ENCODE data around the gene CYTH1.

Gene CYTH1

GRCh38 chr17:78645421-78646295, 136.4 kb downstream of the CYTH1 start:
- peak; percentile 55 for DNase-seq (ENCODE audit: low spot score)

GRCh38 chr17:78644931-78645351, 137.1 kb downstream of the CYTH1 start:
- no peak for DNase-seq (ENCODE audit: low spot score)

GRCh38 chr17:78644224-78644623, 137.8 kb downstream of the CYTH1 start:
- no peak for DNase-seq (ENCODE audit: low spot score)

GRCh38 chr17:78643326-78643725, 138.7 kb downstream of the CYTH1 start:
- no peak for DNase-seq (ENCODE audit: low spot score)

- DNase-seq (ENCODE audit: low spot score), result no peak
Observed at GRCh38 chr17:78642707-78643106, 139.4 kb downstream of the CYTH1 start.

- no peak for DNase-seq (ENCODE audit: low spot score)
Observed at GRCh38 chr17:78641666-78642065, 140.4 kb downstream of the CYTH1 start.

- DNase-seq (ENCODE audit: low spot score), result no peak
Observed at GRCh38 chr17:78641243-78641642, 140.8 kb downstream of the CYTH1 start.

GRCh38 chr17:78640700-78641099, 141.4 kb downstream of the CYTH1 start:
- DNase-seq (ENCODE audit: low spot score), result no peak

GRCh38 chr17:78637643-78638420, 144.2 kb downstream of the CYTH1 start:
- DNase-seq (ENCODE audit: low spot score), result no peak

- no peak for DNase-seq (ENCODE audit: low spot score)
Observed at GRCh38 chr17:78637146-78637545, 144.9 kb downstream of the CYTH1 start.

- no peak for DNase-seq (ENCODE audit: low spot score)
Observed at GRCh38 chr17:78634154-78634553, 147.9 kb downstream of the CYTH1 start.

GRCh38 chr17:78629436-78629995, 152.6 kb downstream of the CYTH1 start:
- DNase-seq (ENCODE audit: low spot score), result no peak

- no peak for DNase-seq (ENCODE audit: low spot score)
Observed at GRCh38 chr17:78628547-78629435, 153.3 kb downstream of the CYTH1 start.

GRCh38 chr17:78624324-78625151, 157.5 kb downstream of the CYTH1 start:
- DNase-seq (ENCODE audit: low spot score), result no peak

Data from AG20443 (cell line).